ENCODE results near the gene EHBP1.

Gene EHBP1

GRCh38 chr2:62845256-62845655 lies 139.7 kb downstream of the EHBP1 start:
- Histone ChIP-seq H3K79me2 (ENCODE audit: control insufficient read depth, low read length) (no peaks in the 10 kb centered on the region), H3K27me3 (ENCODE audit: control insufficient read depth, low read length) (no peaks in the 10 kb centered on the region), H3K4me3 (ENCODE audit: low read length) (no peak overlapping the region), H3K27ac (ENCODE audit: low read depth, low read length) (no peak overlapping the region), H4K20me1 (ENCODE audit: control insufficient read depth, insufficient read depth, low read depth, low read length) (no peaks in the 10 kb centered on the region), H3K36me3 (ENCODE audit: control insufficient read depth, low read length) (no peaks in the 10 kb centered on the region), H3K4me2 (ENCODE audit: low read length) (no peak overlapping the region), H3K9me2 (replicated peaks; ENCODE audit: control insufficient read depth, low read length) (no peaks in the 10 kb centered on the region), H3K4me1 (ENCODE audit: control insufficient read depth, low read length) (no peaks in the 10 kb centered on the region), H3F3A (ENCODE audit: control insufficient read depth, insufficient read depth) (no peaks in the 10 kb centered on the region), H3K9me3 (ENCODE audit: control insufficient read depth, insufficient read depth, low read length) (no peaks in the 10 kb centered on the region; the same call in 1 of the 2 replicates)
- no peak for TF ChIP-seq CTCF (IDR thresholded peaks at IDR 0.05; ENCODE audit: low read depth, low read length, poor library complexity, severe bottlenecking)
- no peak for TF ChIP-seq EZH2phosphoT487 (IDR thresholded peaks at IDR 0.05; ENCODE audit: borderline replicate concordance, low read length)

- Histone ChIP-seq H3K4me2 (ENCODE audit: low read length) (no peak overlapping the region), H3K4me1 (ENCODE audit: control insufficient read depth, low read length) (no peaks in the 10 kb centered on the region), H3F3A (ENCODE audit: control insufficient read depth, insufficient read depth) (no peaks in the 10 kb centered on the region), H3K9me3 (ENCODE audit: control insufficient read depth, insufficient read depth, low read length) (no peaks in the 10 kb centered on the region), H3K79me2 (ENCODE audit: control insufficient read depth, low read length) (no peaks in the 10 kb centered on the region), H4K20me1 (ENCODE audit: control insufficient read depth, insufficient read depth, low read depth, low read length) (no peaks in the 10 kb centered on the region), H3K36me3 (ENCODE audit: control insufficient read depth, low read length) (no peaks in the 10 kb centered on the region), H3K27me3 (ENCODE audit: control insufficient read depth, low read length) (no peaks in the 10 kb centered on the region), H3K27ac (ENCODE audit: low read depth, low read length) (no peak overlapping the region), H3K4me3 (ENCODE audit: low read length) (no peak overlapping the region), H3K9me2 (replicated peaks; ENCODE audit: control insufficient read depth, low read length) (no peaks in the 10 kb centered on the region)
- TF ChIP-seq EZH2phosphoT487 (IDR thresholded peaks at IDR 0.05; ENCODE audit: borderline replicate concordance, low read length) (no peak), CTCF (IDR thresholded peaks at IDR 0.05; ENCODE audit: low read depth, low read length, poor library complexity, severe bottlenecking) (no peak)
These were observed 146.7 kb downstream of the EHBP1 start for GRCh38 chr2:62852254-62852653.

- Histone ChIP-seq H3K4me1 (ENCODE audit: control insufficient read depth, low read length) (no peaks in the 10 kb centered on the region), H3K27ac (ENCODE audit: low read depth, low read length) (no peak overlapping the region), H3K27me3 (ENCODE audit: control insufficient read depth, low read length) (no peaks in the 10 kb centered on the region), H4K20me1 (ENCODE audit: control insufficient read depth, insufficient read depth, low read depth, low read length) (no peaks in the 10 kb centered on the region), H3K9me2 (replicated peaks; ENCODE audit: control insufficient read depth, low read length) (no peaks in the 10 kb centered on the region), H3F3A (ENCODE audit: control insufficient read depth, insufficient read depth) (no peaks in the 10 kb centered on the region), H3K9me3 (ENCODE audit: control insufficient read depth, insufficient read depth, low read length) (no peaks in the 10 kb centered on the region), H3K4me3 (ENCODE audit: low read length) (no peak overlapping the region), H3K79me2 (ENCODE audit: control insufficient read depth, low read length) (no peaks in the 10 kb centered on the region), H3K4me2 (ENCODE audit: low read length) (no peak overlapping the region), H3K36me3 (ENCODE audit: control insufficient read depth, low read length) (no peaks in the 10 kb centered on the region)
- no peak for TF ChIP-seq CTCF (IDR thresholded peaks at IDR 0.05; ENCODE audit: low read depth, low read length, poor library complexity, severe bottlenecking)
- no peak for TF ChIP-seq EZH2phosphoT487 (IDR thresholded peaks at IDR 0.05; ENCODE audit: borderline replicate concordance, low read length)
These were observed 149.3 kb downstream of the EHBP1 start for GRCh38 chr2:62854600-62855514.
